Measurements from ENCODE around the gene DOC2A.

Gene DOC2A

DNA sequence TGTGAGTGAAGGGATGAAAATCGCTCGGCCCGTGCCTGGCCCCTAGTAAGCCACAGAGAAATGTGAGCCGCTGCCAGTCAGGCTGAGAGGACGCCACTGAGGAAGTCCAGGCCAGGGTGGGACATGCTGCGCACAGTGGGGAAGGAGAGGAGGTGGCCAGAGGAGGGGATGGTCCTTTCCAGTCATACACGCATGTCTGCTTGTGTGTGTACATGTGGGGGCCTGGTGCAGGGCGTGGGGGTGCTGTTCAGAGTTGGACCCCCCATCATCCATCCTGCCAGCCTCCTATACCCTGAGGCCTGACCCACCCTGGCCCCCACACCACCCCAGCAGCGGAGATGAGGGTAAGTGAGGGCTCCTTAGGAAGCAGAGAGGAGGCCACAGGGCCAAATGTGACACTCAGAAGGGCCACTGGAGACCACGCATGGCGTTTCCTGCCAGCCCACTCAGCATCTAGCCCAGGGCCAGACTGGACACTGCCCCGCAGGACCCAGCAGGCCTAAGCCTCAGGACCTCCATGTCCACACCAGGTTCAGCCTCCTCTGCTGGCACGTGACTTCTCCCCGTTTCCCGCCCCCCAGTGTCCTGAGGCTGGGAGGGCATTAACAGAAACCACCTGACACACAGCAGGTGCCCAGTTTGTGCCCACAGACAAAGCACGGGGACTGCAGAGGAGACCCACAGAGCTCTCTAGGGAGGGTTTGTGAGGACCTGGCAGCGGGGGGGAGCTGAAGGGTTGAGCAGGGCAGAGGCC lies 7.0 kb downstream of the DOC2A start:
- DNase-seq = no peak

DNA sequence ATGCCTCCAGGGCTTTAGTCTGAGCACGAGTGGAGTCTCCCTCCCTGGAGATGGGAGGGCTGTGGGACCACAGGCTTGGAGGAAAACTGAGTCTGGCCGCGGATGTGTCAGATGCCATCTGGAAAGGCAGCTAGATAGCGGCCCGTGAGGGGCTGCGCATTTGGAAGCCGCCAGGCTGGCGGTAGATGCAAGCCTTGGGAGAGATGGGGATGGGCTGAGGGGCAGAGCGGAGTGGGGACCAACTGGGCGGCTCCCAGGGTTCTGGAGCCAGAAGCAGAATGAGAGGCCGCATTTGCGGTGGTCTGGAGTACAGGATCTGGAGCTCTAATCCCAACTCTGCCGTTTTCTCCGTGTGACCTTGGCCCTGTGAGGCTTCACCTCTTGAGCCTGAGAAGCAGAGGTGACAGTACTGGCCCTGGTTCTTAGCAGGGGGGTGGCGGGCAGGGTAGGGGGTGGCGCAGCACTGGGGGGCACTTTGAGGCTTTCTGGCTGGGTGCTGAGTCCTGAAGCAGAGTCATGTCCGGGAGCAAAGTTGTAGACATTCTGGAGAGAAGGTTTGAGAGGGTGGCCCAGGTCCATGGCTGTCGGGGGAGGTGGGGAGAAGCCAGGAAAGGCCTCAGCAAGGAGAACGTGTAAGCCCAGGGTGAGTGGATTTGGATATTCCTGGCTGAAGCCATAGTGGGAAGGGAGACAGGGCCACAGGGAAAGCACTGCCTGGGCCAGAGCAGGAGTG lies 8.0 kb downstream of the DOC2A start:
- no peak for DNase-seq

DNA sequence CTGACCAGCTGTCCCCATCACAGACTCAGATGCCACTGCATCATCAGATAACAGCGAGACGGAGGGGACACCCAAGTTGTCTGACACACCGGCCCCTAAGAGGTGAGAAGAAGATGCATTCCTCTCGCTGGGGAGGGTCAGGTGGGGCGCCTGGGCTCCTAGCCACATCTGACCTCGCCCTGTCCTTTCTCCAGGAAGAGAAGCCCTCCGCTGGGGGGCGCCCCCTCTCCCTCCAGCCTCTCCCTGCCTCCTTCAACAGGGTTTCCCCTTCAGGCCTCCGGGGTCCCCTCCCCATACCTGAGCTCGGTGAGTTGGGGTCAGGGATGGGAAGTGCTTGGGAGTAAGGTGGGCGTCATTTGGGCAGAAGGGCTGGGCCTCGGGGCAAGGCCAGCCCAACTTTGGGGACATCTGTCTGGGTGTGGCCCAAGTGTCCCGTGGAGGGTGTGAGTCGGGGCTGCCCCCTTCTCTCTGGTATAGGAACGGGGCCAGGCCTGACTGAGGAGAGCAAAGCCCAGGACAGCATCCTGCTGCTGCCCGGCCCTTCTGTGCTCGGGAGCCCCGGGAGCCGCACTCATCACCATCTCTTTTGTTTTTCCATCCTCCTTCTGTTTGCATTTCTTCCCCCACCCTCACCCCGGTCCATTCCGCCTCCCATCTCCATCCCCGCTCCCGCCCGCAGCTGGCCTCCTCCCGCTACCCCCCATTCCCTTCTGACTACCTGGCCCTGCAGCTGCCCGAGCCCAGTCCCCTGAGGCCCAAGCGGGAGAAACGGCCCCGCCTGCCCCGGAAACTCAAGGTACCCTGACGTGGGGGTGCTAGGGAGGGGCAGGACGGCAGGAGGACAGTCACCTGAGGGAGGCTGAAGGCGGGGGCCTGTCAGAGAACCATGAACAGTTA lies 9.8 kb downstream of the DOC2A start:
- no peak for DNase-seq

DNA sequence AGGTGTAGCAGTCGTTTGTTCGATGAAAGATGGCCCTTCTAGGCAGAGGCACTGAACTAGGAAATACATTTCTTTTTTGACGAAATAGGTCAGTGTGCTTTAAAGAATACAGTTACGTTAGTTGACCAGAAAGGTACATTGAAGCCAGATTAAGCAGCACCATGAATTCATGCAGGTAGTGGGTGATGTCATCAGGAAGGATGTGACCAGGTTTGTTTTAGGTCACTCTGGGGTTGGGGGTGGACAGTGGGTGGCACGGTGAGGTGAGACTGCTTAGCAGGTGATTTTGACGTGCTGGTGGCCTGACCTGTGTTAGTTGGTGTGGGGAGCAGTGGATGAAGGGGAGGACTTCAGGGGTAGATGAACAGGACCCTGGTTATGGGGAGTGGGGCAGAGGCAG lies 11.2 kb downstream of the DOC2A start:
- no peak for DNase-seq

- no peak for DNase-seq
These were observed 14.0 kb downstream of the DOC2A start for GRCh38 chr16:29996766-29997250.

- peak; percentile 75 for DNase-seq
These were observed 14.7 kb downstream of the DOC2A start, which contains the start of gene INO80E for GRCh38 chr16:29995911-29996765. TSS of gene INO80E (plus strand) at chr16:29996241. CDS start at chr16:29996311, 70 bp downstream.

GRCh38 chr16:29995324-29995910 lies 15.4 kb downstream of the DOC2A start, which contains the start of gene HIRIP3:
TSS of gene HIRIP3 (minus strand) at chr16:29995617. CDS start at chr16:29995605, 12 bp downstream.
- peak; percentile 60 for DNase-seq

GRCh38 chr16:29994600-29995323 lies 16.1 kb downstream of the DOC2A start:
- no peak for DNase-seq

DNA sequence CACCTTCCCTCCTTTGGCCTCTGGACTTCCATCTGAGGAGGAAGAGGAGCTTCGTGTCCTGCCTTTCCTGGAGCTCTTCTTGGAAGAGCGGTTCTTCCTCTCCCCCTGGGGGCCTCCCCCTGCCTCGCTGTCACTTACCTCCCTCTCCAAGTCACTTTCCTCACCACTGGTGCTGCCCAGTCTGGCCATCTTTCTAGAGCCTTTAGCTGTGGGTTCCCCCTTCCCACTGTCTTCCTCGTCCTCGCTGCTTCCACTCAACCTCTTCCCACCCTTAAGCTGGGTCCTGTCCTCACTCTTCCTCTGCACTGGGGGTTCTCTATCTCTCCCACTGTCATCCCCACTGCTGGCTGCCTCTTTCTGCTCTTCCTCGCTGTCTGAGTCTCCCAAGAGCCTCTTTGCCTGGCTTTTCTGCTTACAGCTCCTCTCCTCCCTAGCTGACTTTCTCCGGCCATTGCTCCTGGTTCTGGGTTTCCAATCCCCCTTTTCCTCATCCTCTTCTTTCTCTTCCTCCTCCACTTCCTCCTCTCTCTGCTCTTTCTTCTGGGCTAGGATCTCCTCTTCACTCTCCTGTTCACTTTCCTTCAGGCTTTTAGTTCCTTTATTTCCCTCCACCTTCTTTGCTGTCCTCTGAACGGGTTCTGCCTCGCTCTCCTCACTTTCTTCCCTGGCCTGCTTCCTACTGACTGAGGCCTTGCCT lies 16.8 kb downstream of the DOC2A start:
- DNase-seq = no peak

DNA sequence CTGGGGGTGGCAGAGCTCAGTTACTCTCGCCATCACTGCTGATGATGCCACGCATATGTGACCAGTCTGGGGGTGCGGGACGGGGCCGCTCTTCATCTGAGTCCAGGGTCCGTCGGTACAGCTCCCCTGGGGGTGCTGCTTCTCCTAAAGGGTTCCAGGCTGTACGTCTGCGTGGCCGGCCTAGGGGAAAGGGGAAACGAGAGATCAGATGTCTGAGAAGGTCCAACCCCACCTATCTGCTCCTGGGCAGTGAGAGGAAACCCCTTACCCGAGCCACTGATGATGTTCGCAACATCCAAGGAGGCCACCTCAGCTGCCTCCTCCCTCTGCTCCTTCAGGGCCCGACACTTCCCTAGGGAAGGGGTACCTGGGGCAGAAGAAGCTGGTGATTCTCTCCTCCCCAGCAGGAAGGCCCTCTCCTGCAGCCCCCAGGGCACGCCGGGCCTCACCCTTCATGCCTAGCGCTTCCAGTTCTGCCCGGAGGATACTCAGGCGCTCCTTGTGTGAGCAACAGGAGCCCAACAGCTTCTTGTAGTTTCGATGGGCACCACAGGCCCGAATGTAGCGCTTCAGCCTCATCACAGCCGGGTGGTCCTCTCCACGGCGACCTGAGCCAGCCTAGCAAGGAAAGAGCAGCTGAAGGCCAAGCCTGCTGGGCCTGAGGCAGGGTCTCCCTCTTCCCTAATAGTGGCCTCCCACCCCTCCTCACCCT lies 17.5 kb downstream of the DOC2A start:
- DNase-seq = no peak

- DNase-seq = no peak
These were observed 18.4 kb downstream of the DOC2A start for GRCh38 chr16:29992344-29992967.

DNA sequence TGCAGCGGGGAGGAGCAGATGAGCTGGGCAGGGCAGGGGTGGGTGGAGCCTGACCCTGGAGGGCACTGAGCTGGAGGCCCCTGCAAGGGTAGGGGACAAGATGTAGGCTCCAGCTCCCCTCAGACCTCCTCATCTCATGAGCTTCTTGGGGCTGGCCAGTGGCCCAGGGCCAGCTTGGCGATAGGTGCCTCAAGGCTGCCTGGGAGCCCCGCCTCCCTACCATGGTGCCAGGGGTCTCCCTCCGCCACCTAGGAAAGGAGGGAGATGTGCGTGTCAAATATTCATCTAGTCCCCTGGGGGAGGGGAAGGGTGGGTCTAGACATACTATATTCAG lies 19.3 kb downstream of the DOC2A start:
- DNase-seq = no peak

- DNase-seq = no peak
These were observed 19.8 kb downstream of the DOC2A start for GRCh38 chr16:29990883-29991570.

GRCh38 chr16:29990034-29990433 lies 20.8 kb downstream of the DOC2A start:
- DNase-seq = no peak

DNA sequence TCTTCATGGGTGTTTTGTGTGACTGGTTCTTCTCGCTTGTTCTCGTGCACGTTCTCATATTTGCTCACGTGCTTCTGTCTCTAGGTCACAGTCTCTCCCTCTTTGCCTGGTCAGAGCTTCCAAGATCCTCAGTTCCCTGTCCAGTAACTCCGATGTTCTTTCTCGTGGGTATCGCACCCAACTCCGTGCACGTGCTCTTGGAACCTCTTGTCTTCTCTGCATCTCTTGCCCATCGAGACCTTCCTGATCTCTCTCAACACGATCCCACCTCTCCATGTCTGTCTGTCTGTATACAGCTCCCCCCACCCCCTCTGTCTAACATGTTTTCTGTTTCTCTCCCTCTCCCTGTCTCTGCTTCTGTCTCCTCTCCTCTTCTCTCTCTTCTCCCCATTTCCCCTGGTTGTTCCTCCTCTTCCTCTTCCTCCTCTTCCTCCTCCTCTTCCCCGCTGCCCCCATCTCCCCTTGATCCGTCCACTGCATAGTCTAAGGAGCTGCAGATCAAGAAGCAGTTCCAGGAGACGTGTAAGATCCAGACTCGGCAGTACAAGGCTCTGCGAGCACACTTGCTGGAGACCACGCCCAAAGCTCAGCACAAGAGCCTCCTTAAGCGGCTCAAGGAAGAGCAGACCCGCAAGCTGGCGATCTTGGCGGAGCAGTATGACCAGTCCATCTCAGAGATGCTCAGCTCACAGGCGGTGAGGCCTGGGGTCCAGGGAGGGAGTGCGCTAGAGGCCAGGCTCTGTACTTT lies 21.5 kb downstream of the DOC2A start:
- DNase-seq = no peak

DNA sequence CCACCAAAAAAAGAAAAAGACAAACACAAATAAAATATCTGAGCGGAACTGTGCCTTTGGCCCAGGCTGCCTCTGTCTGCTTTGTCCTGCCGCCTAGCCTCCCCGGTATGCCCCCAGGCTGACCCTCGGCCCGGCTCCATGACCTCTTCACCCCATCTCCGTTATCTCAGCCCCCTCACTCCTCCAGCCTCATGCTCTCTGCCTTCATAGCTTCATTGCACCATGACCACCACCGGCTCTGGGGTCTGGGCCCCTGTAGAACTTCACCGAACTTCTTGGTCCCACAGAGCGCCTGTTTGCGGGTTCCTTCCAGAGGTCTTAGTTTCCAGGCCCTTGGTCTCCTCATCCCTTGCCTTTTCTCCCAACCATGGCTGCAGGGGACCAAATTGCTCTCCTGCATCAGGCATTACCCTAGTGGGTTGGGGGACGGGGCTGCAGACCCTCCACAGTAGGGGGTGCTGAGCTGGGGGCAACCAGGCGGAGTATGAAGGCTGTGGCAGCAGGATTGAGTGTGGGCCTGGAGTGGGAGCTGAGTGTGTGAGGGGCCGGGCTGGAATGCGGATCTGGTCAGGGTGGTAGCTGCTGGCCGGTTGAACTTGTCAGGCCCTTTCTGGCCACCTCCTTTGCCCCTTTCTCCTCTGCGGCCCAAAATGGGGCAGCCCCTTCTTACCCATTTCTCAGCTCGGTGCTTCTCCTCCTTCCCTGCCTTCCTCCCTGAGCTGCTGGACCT lies 22.3 kb downstream of the DOC2A start:
- DNase-seq = no peak
